ENCODE results near the gene PXN. TPM values are rescaled to one million over a fixed set of nuclear protein-coding genes. Genes with fewer than 3 reads are reported as not detected.
A peak's percentile ranks its signal among the peaks of the same experiment; 100 is the strongest.

PXN gene
- total RNA-seq (2014; rRNA removed; shearing (Covaris generic)): 22.0 and 26.1 TPM in 2 replicates
- polyA plus RNA-seq (2015; cell fraction: cytosol; rRNA removed): 131 and 166 TPM in 2 replicates
- polyA plus RNA-seq (2015; cell fraction: nucleus; rRNA removed): 73.5 and 84.3 TPM in 2 replicates

DNA sequence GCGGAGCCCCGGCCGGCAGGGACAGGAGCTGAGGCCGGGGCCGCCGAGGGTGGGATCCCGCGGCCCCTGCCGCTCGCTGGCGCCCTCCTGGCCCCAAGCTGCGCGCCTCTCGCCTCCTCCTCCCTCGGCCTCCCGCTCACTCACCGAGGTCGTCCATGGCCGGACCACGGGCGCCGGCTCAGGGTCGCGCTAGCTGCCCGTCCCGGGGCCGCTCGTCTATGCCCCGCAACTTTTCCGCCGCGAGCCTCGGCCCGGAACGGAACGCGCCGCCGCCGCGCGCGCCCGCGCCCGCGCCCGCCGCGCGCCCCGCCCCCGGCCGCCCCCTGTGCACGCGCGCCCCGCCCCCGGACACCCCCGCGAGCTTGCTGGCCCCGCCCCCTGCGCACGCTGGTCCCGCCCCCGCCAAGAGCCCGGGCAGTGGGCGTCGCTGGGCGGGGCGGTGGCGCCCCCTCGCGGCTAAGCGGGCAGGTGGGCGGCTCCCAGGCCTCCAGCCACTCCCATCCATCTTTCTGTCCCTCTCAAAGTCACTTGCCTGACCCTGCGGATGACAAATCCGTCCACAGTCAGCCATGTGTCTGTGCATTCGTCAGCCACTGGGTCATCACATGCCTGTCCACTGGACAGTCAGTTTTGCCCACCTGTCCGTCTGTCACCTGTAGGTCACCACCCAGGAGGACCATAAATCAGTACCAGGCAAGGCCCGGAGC, at the start of gene PXN:
TSS of gene PXN (minus strand) at position 258 of the 707 bp plus-strand sequence. CDS start at position 157, 101 bp downstream.
- in situ Hi-C loops (cut with HindIII; ENCODE audit: low pct_unique_long_range_greater_than_20kb, low sequenced_read_pairs): no loop called here

DNA sequence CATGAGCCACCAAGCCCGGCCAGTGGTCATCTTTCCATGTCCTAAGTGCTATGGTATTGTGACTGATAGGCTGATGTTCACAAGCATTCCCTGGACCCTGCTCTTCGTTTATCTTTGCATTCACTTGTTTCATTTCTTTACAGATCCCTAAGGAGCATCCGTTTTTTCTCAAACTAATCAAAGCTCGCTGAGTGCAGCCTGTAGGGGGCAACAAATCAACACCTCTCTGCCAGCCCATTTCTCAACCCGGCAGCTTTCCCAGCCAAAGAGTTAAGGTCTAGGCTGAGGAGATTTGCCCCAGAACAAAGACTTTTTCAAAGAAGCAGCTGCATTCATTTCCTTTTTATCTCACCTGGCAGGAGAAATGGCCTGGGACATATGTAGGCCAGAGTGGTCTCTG, 48.7 kb upstream of the PXN start:
- peak; percentile 77 for DNase-seq (ENCODE audit: low read depth, low spot score)
- in situ Hi-C loops (cut with HindIII; ENCODE audit: low pct_unique_long_range_greater_than_20kb, low sequenced_read_pairs): no loop called here

More for the DNA sequence above, at the start of gene PXN:
- peak; percentile 75 for DNase-seq (ENCODE audit: low read depth, low spot score)

DNA sequence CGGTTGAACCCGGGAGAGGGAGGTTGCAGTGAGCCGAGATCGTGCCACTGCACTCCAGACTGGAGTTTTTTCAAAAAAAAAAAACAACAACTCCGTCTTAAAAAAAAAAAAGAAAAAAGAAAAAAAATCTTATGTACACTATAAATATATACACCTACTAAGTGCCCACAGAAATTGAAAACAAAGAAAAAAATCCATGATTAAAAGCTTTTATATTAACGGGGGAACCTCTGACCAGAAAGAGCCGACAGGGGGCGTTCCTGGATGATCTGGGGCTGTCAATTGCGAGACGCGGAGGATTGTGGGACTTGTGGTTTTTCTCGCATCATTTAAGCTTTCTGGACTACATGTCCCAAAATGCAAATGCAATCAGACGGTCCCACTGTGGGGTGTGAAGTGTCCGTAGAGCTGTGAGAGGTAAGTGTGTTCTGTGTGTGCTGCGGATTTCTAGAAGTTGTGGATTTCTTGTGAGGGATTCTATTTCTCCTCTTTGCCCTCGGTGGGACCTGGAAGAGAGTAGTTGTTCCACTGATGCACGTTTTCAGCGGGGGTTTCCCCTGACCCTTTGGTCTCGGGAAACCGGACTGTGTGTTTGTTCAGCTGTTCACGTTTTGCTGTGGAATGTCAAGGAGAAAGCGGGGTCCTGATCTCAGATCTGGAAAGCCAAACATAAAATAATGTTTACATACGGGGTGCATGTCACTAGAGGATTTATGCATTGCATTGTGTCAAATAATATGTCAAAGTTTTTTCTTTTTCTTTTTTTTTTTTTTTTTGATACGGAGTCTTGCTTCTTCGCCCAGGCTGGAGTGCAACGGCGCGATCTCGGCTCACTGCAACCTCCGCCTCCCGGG, 36.7 kb upstream of the PXN start, which contains the start of gene SIRT4:
TSS of gene SIRT4 (plus strand) at position 360 of the 854 bp plus-strand sequence. CDS start 1,241 bp downstream, outside the sequence.
- in situ Hi-C loops (cut with HindIII; ENCODE audit: low pct_unique_long_range_greater_than_20kb, low sequenced_read_pairs): no loop called here
- DNase-seq (ENCODE audit: low read depth, low spot score): peak; percentile 97

DNA sequence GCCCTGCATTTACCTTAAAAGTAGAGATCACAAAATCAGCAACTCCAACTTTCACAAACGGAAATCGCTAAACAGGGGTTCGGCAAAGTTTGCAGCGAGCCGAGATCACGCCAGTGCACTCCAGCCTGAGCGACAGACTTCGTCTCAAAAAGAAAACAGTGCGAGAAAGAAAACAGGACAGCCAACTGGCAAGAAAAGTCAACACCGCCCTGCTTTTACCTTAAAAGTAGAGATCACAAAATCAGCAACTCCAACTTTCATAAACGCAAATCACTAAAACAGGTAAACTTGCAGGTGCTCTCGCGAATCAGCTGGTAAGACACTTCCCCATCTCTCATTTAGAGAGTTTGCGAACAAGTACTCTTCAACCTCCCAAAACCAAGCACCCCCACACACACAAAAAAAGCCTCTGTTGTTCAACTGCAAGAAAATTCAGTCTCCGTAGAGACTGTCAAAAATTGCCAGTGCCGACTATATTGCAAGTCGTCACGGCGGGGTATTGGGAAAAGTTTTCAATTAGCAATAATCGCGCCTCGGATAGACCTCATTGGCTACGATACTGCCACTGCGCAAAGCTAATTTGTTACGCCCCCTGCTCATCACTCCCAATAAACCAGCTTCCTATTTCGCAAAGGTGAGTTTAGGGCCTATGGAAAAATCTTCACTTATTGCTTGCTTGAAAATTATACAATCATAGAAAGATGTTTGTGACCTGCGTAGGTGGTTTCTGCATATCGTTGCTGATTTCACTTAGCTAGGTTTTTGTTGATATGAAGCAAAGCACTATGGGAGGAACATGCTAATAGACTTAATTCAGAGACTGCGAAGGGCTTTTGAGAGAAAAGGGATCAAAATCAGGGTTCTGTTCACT, 27.4 kb upstream of the PXN start, which contains the start of gene RNU4-1:
TSS of gene RNU4-1 (minus strand) at position 577 of the 871 bp plus-strand sequence.
- in situ Hi-C loops (cut with HindIII; ENCODE audit: low pct_unique_long_range_greater_than_20kb, low sequenced_read_pairs): no loop called here
- DNase-seq (ENCODE audit: low read depth, low spot score): peak; percentile 96

DNA sequence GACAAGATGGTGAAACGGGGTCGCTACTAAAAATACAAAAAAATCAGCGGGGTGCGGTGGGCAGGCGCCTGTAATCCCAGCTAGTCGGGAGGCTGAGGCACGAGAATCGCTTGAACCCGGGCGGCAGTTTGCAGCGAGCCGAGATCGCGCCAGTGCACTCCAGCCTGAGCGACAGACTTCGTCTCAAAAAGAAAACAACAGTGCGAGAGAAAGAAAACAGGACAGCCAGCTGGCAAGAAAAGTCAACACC, 26.8 kb upstream of the PXN start:
- no peak for DNase-seq (ENCODE audit: low read depth, low spot score)

GRCh38 chr12:120290609-120291305, 25.2 kb upstream of the PXN start:
- in situ Hi-C loops (cut with HindIII; ENCODE audit: low pct_unique_long_range_greater_than_20kb, low sequenced_read_pairs): no loop called here

More for the DNA sequence above, 26.8 kb upstream of the PXN start:
- in situ Hi-C loops (cut with HindIII; ENCODE audit: low pct_unique_long_range_greater_than_20kb, low sequenced_read_pairs): no loop called here

GRCh38 chr12:120287491-120287890, 22.0 kb upstream of the PXN start:
- in situ Hi-C loops (cut with HindIII; ENCODE audit: low pct_unique_long_range_greater_than_20kb, low sequenced_read_pairs): no loop called here
- no peak for DNase-seq (ENCODE audit: low read depth, low spot score)

More at GRCh38 chr12:120290609-120291305, 25.2 kb upstream of the PXN start:
- DNase-seq (ENCODE audit: low read depth, low spot score): no peak

GRCh38 chr12:120286768-120287490, 21.4 kb upstream of the PXN start:
- DNase-seq (ENCODE audit: low read depth, low spot score): peak; percentile 80
- in situ Hi-C loops (cut with HindIII; ENCODE audit: low pct_unique_long_range_greater_than_20kb, low sequenced_read_pairs): no loop called here

DNA sequence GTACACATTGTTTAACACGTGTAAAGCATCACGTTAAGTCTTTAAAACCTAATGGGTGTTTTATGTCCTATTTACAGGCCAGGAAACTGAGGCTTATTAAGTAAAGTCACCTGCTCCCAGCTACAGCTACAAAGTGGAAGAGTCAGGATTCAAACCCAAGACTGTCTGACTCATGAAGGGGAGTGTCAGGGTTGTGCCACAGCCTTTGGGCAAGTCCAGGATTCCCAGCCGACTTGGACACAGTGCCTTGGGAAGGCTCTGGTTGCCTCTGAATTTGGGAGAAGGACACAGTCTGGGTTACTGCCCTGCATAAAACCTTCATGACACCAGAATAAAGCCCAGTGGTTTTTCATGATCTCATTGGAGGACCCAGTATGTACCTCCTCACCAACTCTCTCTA, 18.9 kb upstream of the PXN start:
- in situ Hi-C loops (cut with HindIII; ENCODE audit: low pct_unique_long_range_greater_than_20kb, low sequenced_read_pairs): no loop called here
- no peak for DNase-seq (ENCODE audit: low read depth, low spot score)

- in situ Hi-C loops (cut with HindIII; ENCODE audit: low pct_unique_long_range_greater_than_20kb, low sequenced_read_pairs): no loop called here
Observed at GRCh38 chr12:120283318-120283717, 17.8 kb upstream of the PXN start.

GRCh38 chr12:120278137-120279069, 12.9 kb upstream of the PXN start:
- no peak for DNase-seq (ENCODE audit: low read depth, low spot score)

More at GRCh38 chr12:120283318-120283717, 17.8 kb upstream of the PXN start:
- no peak for DNase-seq (ENCODE audit: low read depth, low spot score)

DNA sequence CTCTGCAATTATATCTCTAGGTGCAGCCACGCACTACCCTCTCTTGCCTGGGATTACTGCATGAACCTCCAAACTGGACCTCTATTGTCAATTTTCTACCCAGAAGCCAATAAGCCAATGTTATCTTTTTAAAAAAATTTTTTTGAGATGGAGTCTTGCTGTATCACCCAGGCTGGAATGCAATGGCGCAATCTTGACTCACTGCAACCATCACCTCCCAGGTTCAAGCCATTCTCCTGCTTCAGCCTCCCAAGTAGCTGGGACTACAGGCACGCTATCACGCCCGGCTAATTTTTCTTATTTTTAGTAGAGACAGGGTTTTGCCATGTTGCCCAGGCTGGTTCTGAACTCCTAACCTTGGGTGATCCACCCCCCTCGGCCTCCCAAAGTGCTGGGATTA, 11.2 kb upstream of the PXN start:
- in situ Hi-C loops (cut with HindIII; ENCODE audit: low pct_unique_long_range_greater_than_20kb, low sequenced_read_pairs): no loop called here
- DNase-seq (ENCODE audit: low read depth, low spot score): no peak

More at GRCh38 chr12:120278137-120279069, 12.9 kb upstream of the PXN start:
- in situ Hi-C loops (cut with HindIII; ENCODE audit: low pct_unique_long_range_greater_than_20kb, low sequenced_read_pairs): no loop called here

DNA sequence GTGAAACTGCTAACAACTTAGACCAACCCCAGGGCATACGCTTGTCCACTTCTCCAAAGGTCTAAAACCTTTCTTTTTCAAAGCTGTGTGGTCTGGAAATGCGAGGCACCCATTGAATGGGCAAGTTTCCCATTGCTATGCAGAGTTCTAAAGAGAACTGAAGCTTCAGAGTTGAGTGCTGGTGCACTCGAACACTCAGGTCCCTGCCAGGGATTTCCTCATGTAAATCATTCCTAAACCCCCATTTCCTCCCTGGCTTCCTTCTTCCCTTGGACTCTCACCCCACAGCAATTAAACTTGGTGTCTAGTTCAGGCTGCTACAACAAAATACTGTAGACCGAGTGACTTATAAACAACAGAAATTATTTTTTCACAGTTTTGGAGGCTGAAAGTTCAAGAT, 2.2 kb upstream of the PXN start:
- no peak for DNase-seq (ENCODE audit: low read depth, low spot score)
- in situ Hi-C loops (cut with HindIII; ENCODE audit: low pct_unique_long_range_greater_than_20kb, low sequenced_read_pairs): no loop called here

DNA sequence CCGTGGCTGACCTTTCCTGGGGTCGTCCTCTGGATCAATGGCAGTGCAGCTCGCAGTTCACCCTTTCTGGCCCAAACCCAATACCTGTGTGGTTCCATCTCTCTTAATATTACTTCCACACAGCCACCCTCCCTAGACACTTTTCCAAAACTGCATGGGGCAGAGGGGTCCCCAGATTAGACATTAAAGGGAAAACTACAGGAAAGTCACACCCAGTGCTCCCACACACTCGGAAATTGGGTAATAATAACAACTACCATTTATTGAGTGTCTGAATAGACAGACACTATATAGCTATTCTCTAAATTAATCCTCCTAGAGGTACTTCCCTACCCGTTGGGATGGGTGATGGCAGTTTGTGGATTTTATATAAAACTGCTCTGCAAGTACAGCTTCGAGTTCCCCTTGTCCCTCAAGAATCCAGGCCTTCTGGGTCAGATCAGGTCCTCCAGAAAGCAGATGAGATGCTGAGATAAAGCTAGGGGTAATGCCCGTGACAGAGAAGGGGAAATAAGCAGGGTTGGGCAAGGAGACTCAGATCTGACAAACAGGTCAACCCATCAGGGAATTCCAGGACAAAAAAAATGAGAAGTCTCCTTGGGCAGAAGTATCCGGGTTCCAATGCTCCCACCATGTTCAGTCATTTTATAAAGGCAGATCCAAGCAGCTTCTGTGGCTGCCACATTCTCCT, 795 bp upstream of the PXN start:
- in situ Hi-C loops (cut with HindIII; ENCODE audit: low pct_unique_long_range_greater_than_20kb, low sequenced_read_pairs): no loop called here
- DNase-seq (ENCODE audit: low read depth, low spot score): no peak

GRCh38 chr12:120264904-120265472, 542 bp downstream of the PXN start:
- in situ Hi-C loops (cut with HindIII; ENCODE audit: low pct_unique_long_range_greater_than_20kb, low sequenced_read_pairs): no loop called here
- no peak for DNase-seq (ENCODE audit: low read depth, low spot score)

Data from SK-MEL-5 (cell line).